ENCODE data around the gene CIC. TPM values are rescaled to one million over a fixed set of nuclear protein-coding genes. Genes with fewer than 3 reads are reported as not detected.

Gene CIC
- 100 to 1,000 TPM; 110 to 115 TPM for total RNA-seq

GRCh38 chr19:42268704-42269477 lies at the start of gene CIC:
Gene CIC (plus strand): TSS chr19:42269252. CDS start chr19:42271784, 2,532 bp downstream.
- Mint-ChIP-seq H3K36me3 (no peaks in the 10 kb centered on the region), H3K9me3 (no peaks in the 10 kb centered on the region), H3K4me1 (ENCODE audit: low read depth in 2 of 2) (peaks cover 0 to 31% of the 10 kb centered on the region in 2 donors), H3K27me3 (no peaks in the 10 kb centered on the region), H3K4me3 (no peak within 1 kb of the TSS), H3K27ac (no peak within 1 kb of the TSS)
- ATAC-seq (peak; percentile 91), DNase-seq (ENCODE audit: low spot score) (peak; percentile 99)

- H3K27me3 Mint-ChIP-seq: no peaks in the 10 kb centered on the region
- DNase-seq (ENCODE audit: low spot score) (peak; percentile 99), ATAC-seq (peak; percentile 89 to 92)
- H3K4me1 Mint-ChIP-seq (ENCODE audit: low read depth in 2 of 2): peaks cover 55 to 58% of the 10 kb centered on the region in 2 donors
- H3K27ac Mint-ChIP-seq: peak within 1 kb of the TSS; percentile 87 to 93
- H3K9me3 Mint-ChIP-seq: no peaks in the 10 kb centered on the region
- H3K4me3 Mint-ChIP-seq: peak within 1 kb of the TSS; percentile 96
- peaks cover 9% of the 10 kb centered on the region for H3K36me3 Mint-ChIP-seq
Observed at GRCh38 chr19:42219812-42220750, 49.0 kb upstream of the CIC start, which contains the start of gene ZNF526. Gene ZNF526 (plus strand): TSS chr19:42220312. CDS start chr19:42224404, 4,092 bp downstream.

- Mint-ChIP-seq H3K27me3 (no peaks in the 10 kb centered on the region), H3K4me3 (peak overlapping the region; percentile 96), H3K9me3 (no peaks in the 10 kb centered on the region), H3K4me1 (ENCODE audit: low read depth in 2 of 2) (peaks cover 49 to 52% of the 10 kb centered on the region in 2 donors), H3K36me3 (peaks cover 10% of the 10 kb centered on the region), H3K27ac (peak overlapping the region; percentile 87 to 93)
- DNase-seq (ENCODE audit: low spot score) (no peak), ATAC-seq (no peak)
Observed at GRCh38 chr19:42220751-42221097, 48.3 kb upstream of the CIC start.

- Mint-ChIP-seq H3K36me3 (peaks cover 14% of the 10 kb centered on the region), H3K4me3 (no peak overlapping the region), H3K4me1 (ENCODE audit: low read depth in 2 of 2) (peaks cover 29 to 40% of the 10 kb centered on the region in 2 donors), H3K27me3 (no peaks in the 10 kb centered on the region), H3K27ac (no peak overlapping the region), H3K9me3 (no peaks in the 10 kb centered on the region)
- DNase-seq (ENCODE audit: low spot score) (no peak), ATAC-seq (no peak)
Observed at GRCh38 chr19:42224940-42225717, 43.9 kb upstream of the CIC start.

- Mint-ChIP-seq H3K27me3 (no peaks in the 10 kb centered on the region), H3K4me1 (ENCODE audit: low read depth in 2 of 2) (peaks cover 22 to 35% of the 10 kb centered on the region in 2 donors), H3K9me3 (no peaks in the 10 kb centered on the region), H3K27ac (no peak overlapping the region), H3K4me3 (no peak overlapping the region), H3K36me3 (peaks cover 14% of the 10 kb centered on the region)
- DNase-seq (ENCODE audit: low spot score): no peak
- ATAC-seq: no peak
Observed at GRCh38 chr19:42225718-42226292, 43.2 kb upstream of the CIC start.

GRCh38 chr19:42226886-42227285 lies 42.2 kb upstream of the CIC start:
- ATAC-seq (no peak), DNase-seq (ENCODE audit: low spot score) (no peak)
- Mint-ChIP-seq H3K9me3 (no peaks in the 10 kb centered on the region), H3K4me1 (ENCODE audit: low read depth in 2 of 2) (peaks cover 18 to 32% of the 10 kb centered on the region in 2 donors), H3K27me3 (no peaks in the 10 kb centered on the region), H3K27ac (no peak overlapping the region), H3K36me3 (peaks cover 14% of the 10 kb centered on the region), H3K4me3 (no peak overlapping the region)

- Mint-ChIP-seq H3K36me3 (peaks cover 10% of the 10 kb centered on the region), H3K4me1 (ENCODE audit: low read depth in 2 of 2) (peaks cover 9 to 27% of the 10 kb centered on the region in 2 donors), H3K27me3 (no peaks in the 10 kb centered on the region), H3K9me3 (no peaks in the 10 kb centered on the region), H3K4me3 (no peak overlapping the region), H3K27ac (peak overlapping the region in 1 of 2 donors; percentile 76)
- ATAC-seq (no peak), DNase-seq (ENCODE audit: low spot score) (no peak)
Observed at GRCh38 chr19:42228641-42229040, 40.4 kb upstream of the CIC start.

GRCh38 chr19:42229301-42229854 lies 39.7 kb upstream of the CIC start:
- Mint-ChIP-seq H3K27me3 (no peaks in the 10 kb centered on the region), H3K27ac (peak overlapping the region in 1 of 2 donors; percentile 76), H3K4me1 (ENCODE audit: low read depth in 2 of 2) (peaks cover 9 to 29% of the 10 kb centered on the region in 2 donors), H3K36me3 (peaks cover 10% of the 10 kb centered on the region), H3K4me3 (no peak overlapping the region), H3K9me3 (no peaks in the 10 kb centered on the region)
- no peak for ATAC-seq
- no peak for DNase-seq (ENCODE audit: low spot score)

GRCh38 chr19:42229855-42230351 lies 39.1 kb upstream of the CIC start:
- peaks cover 7% of the 10 kb centered on the region for H3K36me3 Mint-ChIP-seq
- H3K27me3 Mint-ChIP-seq: no peaks in the 10 kb centered on the region
- H3K4me1 Mint-ChIP-seq (ENCODE audit: low read depth in 2 of 2): peaks cover 9 to 27% of the 10 kb centered on the region in 2 donors
- H3K27ac Mint-ChIP-seq: peak overlapping the region in 1 of 2 donors; percentile 76
- no peak overlapping the region for H3K4me3 Mint-ChIP-seq
- no peaks in the 10 kb centered on the region for H3K9me3 Mint-ChIP-seq
- ATAC-seq (no peak), DNase-seq (ENCODE audit: low spot score) (no peak)

- Mint-ChIP-seq H3K36me3 (peaks cover 4% of the 10 kb centered on the region), H3K4me3 (no peak overlapping the region), H3K4me1 (ENCODE audit: low read depth in 2 of 2) (peaks cover 13 to 31% of the 10 kb centered on the region in 2 donors), H3K27ac (no peak overlapping the region), H3K27me3 (no peaks in the 10 kb centered on the region), H3K9me3 (no peaks in the 10 kb centered on the region)
- DNase-seq (ENCODE audit: low spot score) (no peak), ATAC-seq (no peak)
Observed at GRCh38 chr19:42230571-42230970, 38.5 kb upstream of the CIC start.

GRCh38 chr19:42232435-42232834 lies 36.6 kb upstream of the CIC start:
- no peak overlapping the region for H3K27ac Mint-ChIP-seq
- H3K27me3 Mint-ChIP-seq: no peaks in the 10 kb centered on the region
- no peaks in the 10 kb centered on the region for H3K9me3 Mint-ChIP-seq
- DNase-seq (ENCODE audit: low spot score) (no peak), ATAC-seq (no peak)
- H3K36me3 Mint-ChIP-seq: no peaks in the 10 kb centered on the region
- peaks cover 9 to 34% of the 10 kb centered on the region in 2 donors for H3K4me1 Mint-ChIP-seq (ENCODE audit: low read depth in 2 of 2)
- H3K4me3 Mint-ChIP-seq: no peak overlapping the region

- ATAC-seq (no peak), DNase-seq (ENCODE audit: low spot score) (no peak)
- H3K9me3 Mint-ChIP-seq: no peaks in the 10 kb centered on the region
- H3K4me1 Mint-ChIP-seq (ENCODE audit: low read depth in 2 of 2): peaks cover 9 to 33% of the 10 kb centered on the region in 2 donors
- no peaks in the 10 kb centered on the region for H3K36me3 Mint-ChIP-seq
- no peak overlapping the region for H3K4me3 Mint-ChIP-seq
- H3K27ac Mint-ChIP-seq: no peak overlapping the region
- no peaks in the 10 kb centered on the region for H3K27me3 Mint-ChIP-seq
Observed at GRCh38 chr19:42233106-42233505, 35.9 kb upstream of the CIC start.

Data from natural killer cell treated with Interleukin-12 subunit alpha and Interleukin-12 subunit beta and Interleukin-15 and Interleukin-18, amount 100 ng/mL, for 72 hours (primary cell).